Mucosa of stomach (tissue), 1 donor: ENCODE data around the gene TNFSF10.
A peak's percentile ranks its signal among the peaks of the same experiment; 100 is the strongest.

Source experiments
- H3K27me3 ChIP-seq: one replicate; pipeline ENCODE4 v1.7.0; 2013; ENCODE audit warnings: mild to moderate bottlenecking, low read length; ENCODE audit not compliant: control insufficient read depth, insufficient read depth
- H3K36me3 ChIP-seq: one replicate; pipeline ENCODE4 v1.7.0; 2013; ENCODE audit warnings: low read length; ENCODE audit not compliant: control insufficient read depth, insufficient read depth
- H3K4me1 ChIP-seq: one replicate; pipeline ENCODE4 v1.7.0; 2013; ENCODE audit warnings: mild to moderate bottlenecking, low read length; ENCODE audit not compliant: control insufficient read depth, insufficient read depth
- H3K4me3 ChIP-seq: one replicate; pipeline ENCODE4 v1.7.0; 2013; ENCODE audit warnings: low read length
- H3K9ac ChIP-seq: one replicate; pipeline ENCODE4 v1.7.0; 2013; ENCODE audit warnings: mild to moderate bottlenecking, low read length, moderate library complexity
- H3K9me3 ChIP-seq: one replicate; pipeline ENCODE4 v1.7.0; 2013; ENCODE audit warnings: mild to moderate bottlenecking, low read length, moderate library complexity; ENCODE audit not compliant: control insufficient read depth
- donor health status: Pancreatic carcinoma.

TNFSF10 gene

DNA sequence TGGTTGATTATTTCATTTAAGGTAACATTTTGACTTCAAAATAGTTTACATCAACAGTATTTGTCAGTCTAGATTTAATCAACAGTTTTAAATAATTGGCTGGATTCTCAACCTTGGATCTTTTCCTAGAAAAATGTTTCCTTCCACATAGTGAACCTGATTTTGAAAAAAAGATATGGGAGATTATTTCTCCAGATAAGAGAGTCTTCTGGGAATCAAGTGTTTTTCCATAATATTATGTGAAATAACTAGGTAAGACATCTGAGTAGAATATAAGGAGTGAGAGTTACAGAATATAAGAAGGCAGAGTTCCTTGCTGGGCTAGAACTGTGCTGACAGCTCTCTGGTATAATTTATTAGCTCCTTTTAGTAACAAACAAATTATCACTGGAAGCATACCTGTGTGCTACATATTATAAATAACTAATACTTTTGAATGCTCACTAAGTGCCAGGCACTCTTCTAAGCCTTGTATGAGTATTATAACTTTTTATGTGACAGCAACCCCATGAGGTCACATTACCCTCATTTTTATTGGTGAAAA is 18.8 kb upstream of the TNFSF10 start:
- H3K36me3 ChIP-seq, result no peaks in the 10 kb centered on the region
- no peak overlapping the region for H3K4me3 ChIP-seq
- H3K27me3 ChIP-seq, result no peaks in the 10 kb centered on the region
- no peaks in the 10 kb centered on the region for H3K9me3 ChIP-seq
- no peak overlapping the region for H3K9ac ChIP-seq
- H3K4me1 ChIP-seq, result peaks cover 10% of the 10 kb centered on the region

DNA sequence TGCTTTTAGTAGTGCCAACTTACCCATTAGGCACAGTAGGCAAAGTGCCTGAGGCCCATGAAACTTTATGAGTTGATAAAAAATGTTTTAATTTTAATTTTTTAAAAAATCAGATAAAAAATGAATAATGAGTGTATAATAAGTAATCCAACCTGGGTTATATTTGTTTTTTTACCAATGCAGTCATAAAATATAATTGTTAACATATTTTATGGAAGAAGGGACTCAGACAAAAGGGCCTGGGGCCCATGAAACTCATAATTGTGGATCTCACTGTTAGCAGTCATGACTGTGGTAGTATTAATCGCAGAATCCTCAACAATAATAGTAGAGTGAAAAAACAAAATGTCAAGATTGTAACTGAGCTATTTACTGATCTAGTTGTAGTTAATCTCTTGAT is 16.8 kb upstream of the TNFSF10 start:
- Histone ChIP-seq H3K9me3 (no peaks in the 10 kb centered on the region), H3K9ac (no peak overlapping the region), H3K4me3 (no peak overlapping the region), H3K4me1 (peaks cover 27% of the 10 kb centered on the region), H3K27me3 (no peaks in the 10 kb centered on the region), H3K36me3 (no peaks in the 10 kb centered on the region)

DNA sequence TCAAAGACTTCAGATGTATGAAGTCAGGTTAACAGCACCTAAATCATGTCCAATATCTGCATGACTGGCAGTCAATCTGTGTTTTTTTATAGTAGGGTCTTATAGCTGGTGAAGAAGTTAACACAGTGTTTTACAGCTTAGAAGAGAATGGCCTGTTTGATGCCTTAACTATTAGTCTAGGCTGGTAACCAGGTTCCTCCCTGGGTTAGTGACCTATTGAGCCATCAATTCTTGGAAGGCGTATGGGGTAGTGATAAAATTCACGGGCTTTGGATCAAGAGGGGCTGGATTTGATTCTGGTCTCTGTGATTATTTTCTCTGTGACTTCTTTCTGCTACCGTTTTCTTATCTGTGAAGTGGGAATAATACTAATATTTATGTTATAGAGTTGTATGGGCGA is 16.0 kb upstream of the TNFSF10 start:
- H3K4me3 ChIP-seq, result no peak overlapping the region
- no peak overlapping the region for H3K9ac ChIP-seq
- H3K36me3 ChIP-seq, result no peaks in the 10 kb centered on the region
- H3K4me1 ChIP-seq, result peaks cover 28% of the 10 kb centered on the region
- H3K27me3 ChIP-seq, result no peaks in the 10 kb centered on the region
- no peaks in the 10 kb centered on the region for H3K9me3 ChIP-seq

DNA sequence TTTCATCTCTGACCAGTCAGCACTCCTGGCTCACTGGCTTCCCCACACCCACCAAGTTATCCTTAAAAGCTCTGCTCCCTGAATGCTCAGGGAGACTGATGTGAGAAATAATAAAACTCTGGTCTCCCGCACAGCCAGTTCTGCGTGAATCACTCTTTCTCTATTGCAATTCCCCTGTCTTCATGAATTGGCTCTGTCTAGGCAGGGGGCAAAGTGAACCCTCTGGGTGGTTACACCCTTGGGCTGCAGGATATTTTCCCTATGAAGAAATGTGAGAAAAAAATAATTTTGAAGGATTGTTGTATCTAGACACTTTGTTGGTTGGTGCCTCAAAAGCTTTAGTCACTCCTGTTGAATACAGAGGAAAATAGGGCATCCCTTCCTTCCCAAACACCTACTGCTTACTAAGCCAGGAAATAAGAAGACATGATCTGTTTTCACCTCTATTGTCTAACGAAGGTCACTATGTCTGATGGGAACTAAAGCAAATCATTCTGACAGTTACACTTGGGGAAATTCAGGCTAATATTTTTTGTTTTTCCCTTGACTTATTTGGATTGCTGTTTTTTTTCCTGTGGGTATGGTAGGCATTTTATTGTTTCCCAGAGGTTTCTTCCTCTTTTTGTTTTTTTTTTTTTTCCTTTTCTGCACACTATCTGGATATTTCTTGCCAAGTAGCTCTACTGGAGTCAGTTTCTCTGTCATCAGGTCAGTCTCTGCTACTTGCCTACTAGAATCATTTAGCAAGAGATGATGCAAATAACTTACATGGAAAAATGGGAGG is 15.3 kb upstream of the TNFSF10 start:
- Histone ChIP-seq H3K9ac (no peak overlapping the region), H3K4me1 (peaks cover 28% of the 10 kb centered on the region), H3K9me3 (no peaks in the 10 kb centered on the region), H3K27me3 (no peaks in the 10 kb centered on the region), H3K4me3 (no peak overlapping the region), H3K36me3 (no peaks in the 10 kb centered on the region)

DNA sequence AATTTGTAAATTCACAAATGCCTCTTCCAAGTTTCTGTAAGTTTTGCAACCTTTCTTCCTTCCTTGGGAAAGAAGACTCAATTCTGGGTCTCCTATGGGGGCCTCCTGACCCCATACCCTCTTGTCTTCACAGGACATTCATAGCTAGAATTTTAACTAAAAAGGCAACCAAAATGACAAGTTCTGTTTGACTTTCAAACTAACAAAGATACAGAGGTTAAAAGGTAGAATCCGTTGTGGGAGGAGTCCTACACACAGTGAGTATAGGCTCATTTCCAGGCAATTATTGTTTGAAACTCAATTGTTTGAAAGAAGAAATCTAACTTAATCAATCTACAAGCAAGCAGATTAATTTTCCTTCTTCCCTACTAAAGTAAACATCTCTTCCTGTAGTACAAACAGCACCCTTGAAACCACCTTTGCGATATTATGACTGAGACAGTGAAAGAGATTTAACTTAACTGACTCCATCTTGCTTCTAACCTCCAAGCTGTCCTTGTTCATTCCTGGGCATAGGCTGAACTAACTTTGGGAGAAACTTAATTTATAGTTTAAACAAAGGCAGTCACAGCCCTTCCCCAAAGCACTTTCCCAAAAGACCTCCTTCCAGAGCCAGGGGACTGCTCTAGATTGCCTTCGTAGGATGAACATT is 14.4 kb upstream of the TNFSF10 start:
- no peaks in the 10 kb centered on the region for H3K9me3 ChIP-seq
- H3K9ac ChIP-seq, result peak overlapping the region; percentile 48
- H3K36me3 ChIP-seq, result no peaks in the 10 kb centered on the region
- no peak overlapping the region for H3K4me3 ChIP-seq
- peaks cover 28% of the 10 kb centered on the region for H3K4me1 ChIP-seq
- H3K27me3 ChIP-seq, result no peaks in the 10 kb centered on the region

DNA sequence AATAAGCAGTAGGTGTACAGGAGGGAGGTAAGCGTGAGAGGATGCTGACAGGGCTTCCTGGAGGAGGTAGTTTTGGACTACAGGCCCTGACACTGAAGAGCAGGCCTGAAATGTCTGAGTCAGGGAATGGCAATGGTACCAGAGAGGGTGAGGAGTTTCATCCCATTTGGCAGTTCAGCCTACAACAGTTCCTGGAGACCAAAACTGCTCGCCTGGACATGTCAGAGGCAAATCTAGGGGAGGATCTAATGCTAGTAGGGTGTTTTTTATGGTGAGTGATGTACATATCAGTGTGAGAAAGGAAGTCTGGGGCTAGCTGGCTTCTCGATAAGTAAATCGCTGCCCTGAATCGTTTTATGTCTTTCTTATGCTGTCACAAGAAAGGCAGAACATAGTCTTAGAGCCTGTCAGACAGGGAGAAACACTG is 13.8 kb upstream of the TNFSF10 start:
- H3K27me3 ChIP-seq, result no peaks in the 10 kb centered on the region
- H3K36me3 ChIP-seq, result no peaks in the 10 kb centered on the region
- no peaks in the 10 kb centered on the region for H3K9me3 ChIP-seq
- peaks cover 28% of the 10 kb centered on the region for H3K4me1 ChIP-seq
- peak overlapping the region; percentile 48 for H3K9ac ChIP-seq
- H3K4me3 ChIP-seq, result no peak overlapping the region

DNA sequence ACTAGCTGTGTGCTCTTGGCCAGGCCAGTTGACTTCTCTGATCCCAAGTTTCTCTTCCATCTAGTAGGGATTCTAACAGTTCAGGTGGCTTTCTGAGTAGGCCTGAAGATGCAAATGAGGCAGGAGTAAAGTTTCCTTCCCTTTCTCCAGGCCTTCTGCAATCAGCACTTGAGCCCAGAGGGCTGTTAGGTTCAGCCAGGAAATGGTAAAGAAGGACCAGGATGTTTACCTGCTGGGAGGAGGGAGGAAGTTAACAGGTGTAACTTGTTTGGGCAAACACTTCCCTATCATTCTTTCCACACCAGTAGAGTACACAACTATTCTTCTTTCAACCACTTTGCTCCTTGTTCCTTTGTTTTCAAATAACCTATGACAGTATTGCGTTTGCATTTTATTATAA is 13.3 kb upstream of the TNFSF10 start:
- H3K4me3 ChIP-seq, result no peak overlapping the region
- H3K9ac ChIP-seq, result no peak overlapping the region
- no peaks in the 10 kb centered on the region for H3K36me3 ChIP-seq
- H3K27me3 ChIP-seq, result no peaks in the 10 kb centered on the region
- peaks cover 28% of the 10 kb centered on the region for H3K4me1 ChIP-seq
- H3K9me3 ChIP-seq, result no peaks in the 10 kb centered on the region

DNA sequence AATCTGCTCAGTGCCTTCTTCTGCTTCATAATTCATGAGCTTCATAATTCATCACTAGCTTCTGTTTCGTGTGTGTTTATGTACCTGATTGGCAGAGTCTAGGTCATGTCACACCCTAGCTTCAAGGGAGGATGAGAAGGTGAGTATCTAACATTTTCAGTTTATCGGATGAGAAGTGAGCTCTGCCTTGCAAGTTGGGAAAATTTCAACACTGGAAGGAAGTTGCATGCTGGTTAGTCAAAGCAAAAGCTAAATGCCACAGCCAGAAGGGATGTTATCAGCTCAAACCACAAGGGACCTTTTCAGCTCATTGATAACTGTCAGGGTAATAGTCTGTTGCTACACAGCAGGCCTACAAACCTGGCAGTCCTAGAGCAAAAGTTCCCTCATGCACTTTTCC is 7.3 kb upstream of the TNFSF10 start:
- no peaks in the 10 kb centered on the region for H3K27me3 ChIP-seq
- no peaks in the 10 kb centered on the region for H3K9me3 ChIP-seq
- H3K4me3 ChIP-seq, result no peak overlapping the region
- no peaks in the 10 kb centered on the region for H3K36me3 ChIP-seq
- no peak overlapping the region for H3K9ac ChIP-seq
- H3K4me1 ChIP-seq, result peaks cover 6% of the 10 kb centered on the region

DNA sequence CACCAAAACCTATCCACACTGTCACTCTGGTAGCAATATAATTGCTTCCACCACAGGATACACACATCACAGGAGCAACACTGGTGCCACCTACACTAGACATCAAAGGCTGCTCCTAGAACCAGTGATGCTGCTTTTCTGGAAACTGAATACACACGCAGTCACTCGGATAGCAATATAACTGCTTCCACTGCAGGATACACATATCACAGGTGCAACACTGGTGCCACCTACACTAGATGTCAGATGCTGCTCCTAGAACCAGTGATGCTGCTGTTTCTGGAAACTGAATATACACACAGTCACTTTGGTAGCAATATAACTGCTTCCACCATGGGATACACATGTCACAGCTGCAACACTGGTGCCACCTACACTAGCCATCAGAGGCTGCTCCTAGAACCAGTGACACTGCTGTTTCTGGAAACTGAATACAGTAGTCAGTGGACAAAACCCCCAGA is 6.9 kb upstream of the TNFSF10 start:
- Histone ChIP-seq H3K9me3 (no peaks in the 10 kb centered on the region), H3K36me3 (no peaks in the 10 kb centered on the region), H3K4me1 (peaks cover 2% of the 10 kb centered on the region), H3K27me3 (no peaks in the 10 kb centered on the region), H3K4me3 (no peak overlapping the region), H3K9ac (no peak overlapping the region)

DNA sequence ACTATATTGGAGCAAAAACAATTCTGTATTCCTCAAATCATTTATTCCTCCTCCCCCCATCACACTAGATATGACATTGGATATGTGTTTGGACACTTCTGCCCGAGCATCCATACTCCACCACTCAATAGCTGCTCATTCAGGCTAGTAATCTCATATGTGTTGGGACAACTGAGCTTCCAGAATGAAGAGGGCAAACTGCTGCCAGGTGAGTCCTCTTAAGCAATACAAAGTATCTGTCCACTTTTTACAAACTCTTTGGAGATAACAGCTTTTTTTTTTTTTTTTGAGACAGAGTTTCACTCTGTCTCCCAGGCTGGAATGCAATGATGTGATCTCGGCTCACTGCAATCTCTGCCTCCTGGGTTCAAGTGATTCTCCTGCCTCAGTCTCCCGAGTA is 5.4 kb upstream of the TNFSF10 start:
- peaks cover under 1% of the 10 kb centered on the region for H3K4me1 ChIP-seq
- no peaks in the 10 kb centered on the region for H3K9me3 ChIP-seq
- no peaks in the 10 kb centered on the region for H3K27me3 ChIP-seq
- no peaks in the 10 kb centered on the region for H3K36me3 ChIP-seq
- no peak overlapping the region for H3K4me3 ChIP-seq
- H3K9ac ChIP-seq, result no peak overlapping the region

DNA sequence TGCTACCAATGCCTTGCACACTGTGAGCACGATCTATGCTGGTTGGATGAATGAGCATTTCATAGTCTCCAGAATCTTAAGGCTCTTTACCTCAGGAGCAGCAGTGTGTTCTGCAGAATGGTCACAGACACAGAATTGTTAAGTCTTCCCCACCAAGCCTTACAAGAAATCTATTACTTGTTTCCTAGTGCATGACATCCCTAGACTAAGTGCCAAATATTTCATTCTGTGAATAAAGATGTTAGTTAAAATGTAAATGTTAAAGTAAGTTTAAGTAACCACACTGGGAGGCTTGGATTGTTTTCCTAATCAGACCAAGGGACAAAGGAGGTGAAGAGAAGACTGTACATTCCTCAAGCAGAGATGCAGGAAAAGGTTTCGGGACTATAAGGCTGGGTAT is 4.1 kb upstream of the TNFSF10 start:
- no peak overlapping the region for H3K4me3 ChIP-seq
- no peaks in the 10 kb centered on the region for H3K27me3 ChIP-seq
- peaks cover 4% of the 10 kb centered on the region for H3K4me1 ChIP-seq
- H3K9ac ChIP-seq, result no peak overlapping the region
- H3K36me3 ChIP-seq, result no peaks in the 10 kb centered on the region
- no peaks in the 10 kb centered on the region for H3K9me3 ChIP-seq

DNA sequence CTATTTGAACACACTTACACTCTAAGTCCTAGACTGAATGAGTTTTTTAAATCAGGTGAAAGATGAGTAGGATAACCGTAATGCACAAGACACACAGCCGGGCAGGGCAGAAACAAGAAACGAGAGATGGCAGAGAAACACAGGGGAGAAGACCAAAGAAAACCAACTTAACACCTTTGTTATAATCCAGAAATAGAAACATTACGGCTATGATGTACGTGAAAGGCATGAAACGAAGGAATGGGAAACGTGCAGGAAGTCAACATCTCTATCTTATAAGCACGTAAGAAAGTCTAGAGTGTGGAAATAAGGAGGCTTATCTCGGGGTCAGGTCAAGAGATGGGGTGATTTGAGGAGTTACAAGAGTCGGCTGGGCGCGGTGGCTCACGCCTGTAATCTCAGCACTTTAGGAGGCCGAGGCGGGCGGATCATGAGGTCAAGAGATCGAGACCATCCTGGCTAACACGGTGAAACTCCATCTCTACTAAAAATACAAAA is 1.9 kb upstream of the TNFSF10 start:
- Histone ChIP-seq H3K9ac (no peak overlapping the region), H3K27me3 (no peaks in the 10 kb centered on the region), H3K9me3 (no peaks in the 10 kb centered on the region), H3K4me1 (peaks cover 10% of the 10 kb centered on the region), H3K36me3 (no peaks in the 10 kb centered on the region), H3K4me3 (no peak overlapping the region)
